HepG2 (cell line): ENCODE data around the gene NCOA3. TPM values are rescaled to one million over a fixed set of nuclear protein-coding genes. Genes with fewer than 3 reads are reported as not detected.
A peak's percentile ranks its signal among the peaks of the same experiment; 100 is the strongest.

Experiments
- ATAC-seq: fragments of 200-7000 bp; cut with Tn5 transposase; 3 replicates; pipeline ENCODE4 v1.9.1; 2020; ENCODE audit warnings: mild to moderate bottlenecking, moderate library complexity
- BruUV-seq: library from RNA; stranded (reverse); fragments of 400-500 nt; replicated peaks from 2 replicates; lab custom pipeline; 2021; lab: Mats Ljungman, UMichigan
- CTCF ChIA-PET: fragments of 300-600 bp; formaldehyde crosslinking; extraction: SDS; loops from one replicate; lab custom pipeline; 2021; ENCODE audit warnings: low total read pairs, inconsistent platforms, low intra/inter-chr PET ratio; lab: Yijun Ruan, JAX
- POLR2A ChIA-PET: fragments of 350-600 bp; sonication (Branson Sonifier 250); formaldehyde crosslinking; loops from one replicate; lab custom pipeline; 2020; ENCODE audit warnings: antibody characterized with exemption, inconsistent platforms; lab: Yijun Ruan, JAX
- DNase-seq: peaks from one replicate; pipeline ENCODE4 v3.0.0-alpha.2; 2015; ENCODE audit warnings: low spot score
- FAIRE-seq: peaks from 3 replicates; lab custom pipeline; 2011; peaks lifted over from hg19 to GRCh38; lab: Jason Lieb, UNC
- H2AFZ ChIP-seq: one replicate; pipeline ENCODE4 v1.6.1; 2011; ENCODE audit warnings: low read length, inconsistent platforms
- H3K27ac ChIP-seq: fragments of 300-600 bp; 3 replicates; pipeline ENCODE4 v1.8.0; 2011; ENCODE audit warnings: mixed run types, mild to moderate bottlenecking, mixed read lengths, low read length, inconsistent platforms; ENCODE audit not compliant: insufficient read depth; ENCODE audit errors: extremely low read length
- H3K27me3 ChIP-seq, 2 experiments: fragments of 200-600 bp in 1 of 2; 2 replicates in 1 of 2; 3 replicates in 1 of 2; pipeline versions ENCODE4 v1.6.0 to v1.8.0; 2011; ENCODE audit warnings: low read length in 2 of 2, mild to moderate bottlenecking in 2 of 2, moderate library complexity in 2 of 2, inconsistent platforms in 1 of 2; ENCODE audit not compliant: insufficient read depth in 2 of 2, control insufficient read depth in 1 of 2
- H3K36me3 ChIP-seq, 2 experiments: fragments of 200-600 bp in 1 of 2; replicated peaks in 1 of 2; 2 replicates in 1 of 2; 3 replicates in 1 of 2; pipeline versions ENCODE4 v1.5.1 to v1.8.0; 2011; ENCODE audit warnings: low read length in 2 of 2, inconsistent platforms in 1 of 2; ENCODE audit not compliant: insufficient read depth in 2 of 2, control insufficient read depth in 1 of 2
- H3K4me1 ChIP-seq: 2 replicates; pipeline ENCODE4 v1.5.1; 2012; ENCODE audit warnings: low read length, inconsistent platforms; ENCODE audit not compliant: insufficient read depth
- H3K4me2 ChIP-seq: 2 replicates; pipeline ENCODE4 v1.6.0; 2011; ENCODE audit warnings: low read depth, low read length, inconsistent platforms
- H3K4me3 ChIP-seq, 3 experiments: fragments of 200-600 bp in 1 of 3; sonication (generic), shearing (Covaris generic) in 1 of 3; replicated peaks in 1 of 3; 2 replicates each; pipeline ENCODE4 v1.5.1; 2011 to 2016; ENCODE audit warnings: low read length in 3 of 3, inconsistent platforms in 2 of 3, low read depth in 2 of 3, mild to moderate bottlenecking in 2 of 3, control low read depth in 1 of 3, mixed read lengths in 1 of 3; ENCODE audit not compliant: insufficient read depth in 1 of 3
- H3K79me2 ChIP-seq: one replicate; pipeline ENCODE4 v1.6.1; 2011; ENCODE audit warnings: low read length, inconsistent platforms; ENCODE audit not compliant: insufficient read depth
- H3K9ac ChIP-seq: 2 replicates; pipeline ENCODE4 v1.6.0; 2011; ENCODE audit warnings: mild to moderate bottlenecking, low read depth, low read length, inconsistent platforms; ENCODE audit not compliant: insufficient read depth
- H3K9me3 ChIP-seq: 2 replicates; pipeline ENCODE4 v1.5.1; 2012; ENCODE audit warnings: mild to moderate bottlenecking, low read length
- H4K20me1 ChIP-seq: 2 replicates; pipeline ENCODE4 v1.6.0; 2011; ENCODE audit warnings: inconsistent platforms, mild to moderate bottlenecking, low read length, moderate library complexity; ENCODE audit not compliant: insufficient read depth
- CEBPG ChIP-seq: IDR thresholded peaks from 2 replicates; pipeline ENCODE4 v1.6.1; 2016
- CREB1 ChIP-seq, 2 experiments: fragments of 450-650 bp in 1 of 2; IDR thresholded peaks; 2 replicates each; pipeline ENCODE4 v1.6.1; 2016 to 2017; ENCODE audit warnings: control low read depth in 1 of 2, mild to moderate bottlenecking in 1 of 2, missing compliant biosample characterization in 1 of 2, missing genetic modification characterization in 1 of 2
- IRX3 ChIP-seq: sonication (generic); formaldehyde crosslinking; IDR thresholded peaks from 2 replicates; pipeline ENCODE4 v1.8.1; 2023; ENCODE audit warnings: mild to moderate bottlenecking, low read depth, missing genetic modification reagents, borderline replicate concordance
- KLF12 ChIP-seq: sonication (generic); formaldehyde crosslinking; IDR thresholded peaks from 2 replicates; pipeline ENCODE4 v1.4.0; 2020; ENCODE audit warnings: missing genetic modification reagents, borderline replicate concordance
- KMT2A ChIP-seq: sonication (generic); formaldehyde crosslinking; IDR thresholded peaks from 2 replicates; pipeline ENCODE4 v1.4.0; 2020; ENCODE audit warnings: missing genetic modification reagents
- PCBP2 ChIP-seq: fragments of 200-400 bp; formaldehyde crosslinking; optimal IDR thresholded peaks from 2 replicates; pipeline ENCODE3; 2018; ENCODE audit warnings: low read length, low read depth; ENCODE audit not compliant: poor library complexity, severe bottlenecking
- PPARG ChIP-seq: conservative IDR thresholded peaks from 2 replicates; pipeline ENCODE4 v1.6.1; 2016; ENCODE audit warnings: missing biosample characterization, missing genetic modification reagents
- RBM22 ChIP-seq: fragments of 200-400 bp; formaldehyde crosslinking; optimal IDR thresholded peaks from 2 replicates; pipeline ENCODE3; 2017; ENCODE audit warnings: mild to moderate bottlenecking, low read length, moderate library complexity
- RFX5 ChIP-seq: IDR thresholded peaks from 2 replicates; pipeline ENCODE4 v1.6.1; 2011; ENCODE audit warnings: low read depth, low read length, improper control_type of control experiment
- RFXAP ChIP-seq: sonication (generic); formaldehyde crosslinking; IDR thresholded peaks from 2 replicates; pipeline ENCODE4 v1.4.0; 2020; ENCODE audit warnings: missing genetic modification reagents, borderline replicate concordance
- ZBTB42 ChIP-seq: sonication (generic); formaldehyde crosslinking; IDR thresholded peaks from 2 replicates; pipeline ENCODE4 v1.5.0; 2020; ENCODE audit warnings: mild to moderate bottlenecking, missing genetic modification reagents
- ZNF232 ChIP-seq: sonication (generic); formaldehyde crosslinking; IDR thresholded peaks from 2 replicates; pipeline ENCODE4 v1.4.0; 2020; ENCODE audit warnings: missing genetic modification reagents, borderline replicate concordance
- ZNF431 ChIP-seq: sonication (generic); formaldehyde crosslinking; IDR thresholded peaks from 2 replicates; pipeline ENCODE4 v1.9.0; 2022; ENCODE audit warnings: missing genetic modification reagents, low read depth, mild to moderate bottlenecking, borderline replicate concordance
- ZNF883 ChIP-seq: sonication (generic); formaldehyde crosslinking; IDR thresholded peaks from 2 replicates; pipeline ENCODE4 v1.5.1; 2020; ENCODE audit warnings: mild to moderate bottlenecking, missing genetic modification reagents; ENCODE audit errors: not compliant biosample characterization
- ZSCAN29 ChIP-seq: sonication (generic); formaldehyde crosslinking; conservative IDR thresholded peaks from 2 replicates; pipeline ENCODE4 v1.4.0; 2020; ENCODE audit warnings: mild to moderate bottlenecking, missing genetic modification reagents
- WGBS: methylation state at CpG from one replicate; pipeline ENCODE4 v1.1.6; 2017; ENCODE audit warnings: low lambda C conversion rate; 5-methylcytosine and 5-hydroxymethylcytosine counted together
- in situ Hi-C: cut with HindIII; loops from 2 replicates; pipeline ENCODE4 v1.10.0; 2017; ENCODE audit warnings: low pct_unique_long_range_greater_than_20kb; ENCODE audit not compliant: extremely low pct_ligation_motif_present
- intact Hi-C: fragments of 100-400 bp; cut with micrococcal nuclease; formaldehyde crosslinking; loops from one replicate; pipeline ENCODE4 v1.10.0; 2022; ENCODE audit not compliant: unreplicated experiment
- polyA plus RNA-seq, 8 experiments: library from polyadenylated mRNA; depleted of rRNA in 3 of 8; stranded (reverse) in 7 of 8; unstranded in 1 of 8; fragments of >200 nt; fragmentation: Illumina TruSeq in 4 of 8; extraction: Trizol in 4 of 8; gene quantifications; 2 replicates each; pipeline versions ENCODE4 v1.2.1 to v1.2.3, GENCODE V29; 2011 to 2016; ENCODE audit warnings: low read depth in 4 of 8, missing spikeins in 1 of 8, mixed read lengths in 1 of 8; ENCODE audit not compliant: insufficient read depth in 1 of 8
- total RNA-seq, 5 experiments: library from RNA; depleted of rRNA; stranded (reverse); fragments of >200 nt; fragmentation: Illumina TruSeq; extraction: Trizol; gene quantifications; 2 replicates each; pipeline ENCODE4 v1.2.3, GENCODE V29; 2016; ENCODE audit warnings: low read depth in 1 of 5
- TF ChIP-seq, protein P1 (sequence below): sonication (generic); formaldehyde crosslinking; IDR thresholded peaks from 2 replicates; pipeline ENCODE4 v1.4.0; 2020; ENCODE audit warnings: missing genetic modification reagents, borderline replicate concordance
- TF ChIP-seq, protein P2 (sequence below): sonication (generic); formaldehyde crosslinking; conservative IDR thresholded peaks from 2 replicates; pipeline ENCODE4 v1.8.0; 2022; ENCODE audit warnings: low read depth, missing genetic modification reagents
- TF ChIP-seq, protein P3 (sequence below): sonication (generic); IDR thresholded peaks from 2 replicates; pipeline ENCODE4 v1.6.1; 2016; ENCODE audit warnings: low read depth, borderline replicate concordance

NCOA3 gene
- total and polyA plus RNA-seq, 2 of the 13 experiments (the other 11 are each of a cell fraction or from before 2014, with no cell fraction given), result 35.0 to 56.8 TPM

DNA sequence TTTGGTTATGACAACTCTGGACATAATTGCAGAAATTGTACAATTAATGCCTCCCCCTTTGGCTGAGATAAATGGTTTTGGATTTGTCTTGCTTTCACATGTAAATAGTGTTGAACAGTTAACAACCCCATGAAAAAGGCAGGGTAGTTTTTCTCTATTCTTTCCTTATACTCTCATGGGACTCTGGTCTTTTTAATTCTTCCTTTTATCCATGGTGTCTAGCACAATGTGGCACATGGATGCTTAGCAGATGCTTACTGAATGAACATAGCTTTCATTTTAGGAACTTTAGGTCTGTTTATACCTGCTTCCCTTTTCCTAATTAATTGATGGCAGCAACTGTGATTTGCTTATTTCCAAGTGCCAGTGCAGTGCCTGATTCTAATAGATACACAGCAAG lies 75.6 kb downstream of the NCOA3 start (continued):
- TF ChIP-seq, protein P1, sequence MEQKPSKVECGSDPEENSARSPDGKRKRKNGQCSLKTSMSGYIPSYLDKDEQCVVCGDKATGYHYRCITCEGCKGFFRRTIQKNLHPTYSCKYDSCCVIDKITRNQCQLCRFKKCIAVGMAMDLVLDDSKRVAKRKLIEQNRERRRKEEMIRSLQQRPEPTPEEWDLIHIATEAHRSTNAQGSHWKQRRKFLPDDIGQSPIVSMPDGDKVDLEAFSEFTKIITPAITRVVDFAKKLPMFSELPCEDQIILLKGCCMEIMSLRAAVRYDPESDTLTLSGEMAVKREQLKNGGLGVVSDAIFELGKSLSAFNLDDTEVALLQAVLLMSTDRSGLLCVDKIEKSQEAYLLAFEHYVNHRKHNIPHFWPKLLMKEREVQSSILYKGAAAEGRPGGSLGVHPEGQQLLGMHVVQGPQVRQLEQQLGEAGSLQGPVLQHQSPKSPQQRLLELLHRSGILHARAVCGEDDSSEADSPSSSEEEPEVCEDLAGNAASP, result 0 out of 2 replicates have a peak, but pooled peaks have one; percentile 22
- TF ChIP-seq, protein P2, sequence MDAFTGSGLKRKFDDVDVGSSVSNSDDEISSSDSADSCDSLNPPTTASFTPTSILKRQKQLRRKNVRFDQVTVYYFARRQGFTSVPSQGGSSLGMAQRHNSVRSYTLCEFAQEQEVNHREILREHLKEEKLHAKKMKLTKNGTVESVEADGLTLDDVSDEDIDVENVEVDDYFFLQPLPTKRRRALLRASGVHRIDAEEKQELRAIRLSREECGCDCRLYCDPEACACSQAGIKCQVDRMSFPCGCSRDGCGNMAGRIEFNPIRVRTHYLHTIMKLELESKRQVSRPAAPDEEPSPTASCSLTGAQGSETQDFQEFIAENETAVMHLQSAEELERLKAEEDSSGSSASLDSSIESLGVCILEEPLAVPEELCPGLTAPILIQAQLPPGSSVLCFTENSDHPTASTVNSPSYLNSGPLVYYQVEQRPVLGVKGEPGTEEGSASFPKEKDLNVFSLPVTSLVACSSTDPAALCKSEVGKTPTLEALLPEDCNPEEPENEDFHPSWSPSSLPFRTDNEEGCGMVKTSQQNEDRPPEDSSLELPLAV (CRISPR knock-in tag), result no peak
- no peak for TF ChIP-seq RBM22
- no peak for TF ChIP-seq KMT2A (CRISPR knock-in tag)
- TF ChIP-seq CREB1 (IDR thresholded peaks at IDR 0.05), result no peak
- 0 out of 2 replicates have a peak, but pooled peaks have one; percentile 4 for TF ChIP-seq CREB1 (CRISPR knock-in tag; IDR thresholded peaks at IDR 0.05)
- TF ChIP-seq, all 625 proteins: peak for 3

DNA sequence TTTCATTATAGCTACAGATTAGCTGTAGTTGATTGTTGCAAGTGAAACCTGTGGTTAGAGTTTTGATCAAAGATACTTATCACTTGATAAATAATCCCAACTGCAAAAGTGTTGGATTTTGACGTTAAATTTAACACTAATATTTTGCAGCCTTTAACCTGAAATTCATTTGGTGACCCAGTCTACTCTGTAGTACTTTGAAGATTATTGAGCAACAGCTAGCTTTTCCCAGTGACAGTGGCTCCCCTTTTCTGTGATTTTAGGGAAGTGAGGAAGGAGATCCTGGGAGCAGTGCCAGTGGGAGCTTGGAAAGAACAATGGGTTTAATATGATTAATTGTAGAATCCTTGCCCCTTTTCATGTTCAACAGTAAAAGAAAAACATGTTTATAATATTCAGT lies 76.9 kb downstream of the NCOA3 start:
- intact Hi-C loops (loop anchor here (5.0 kb wide), 3 partner anchors 44 to 116 kb away; partner anchors contain the start of gene NCOA3), in situ Hi-C loops (no loop called here)
- DNase-seq (no peak), FAIRE-seq (no peak), ATAC-seq (no peak)
- no peaks in the 10 kb centered on the region for H3K27me3 ChIP-seq
- peaks cover 88% of the 10 kb centered on the region for H3K4me1 ChIP-seq
- 64% methylated on average over 1 of the region's 1 CpG for WGBS
- no peak overlapping the region for H3K9ac ChIP-seq
- no peak overlapping the region for H3K4me3 ChIP-seq
- no peaks in the 10 kb centered on the region for H3K9me3 ChIP-seq
- no TSS peak for BruUV-seq
- POLR2A ChIA-PET, result interaction anchor here (1.0 to 1.4 kb wide), 2 partner anchors 17 to 76 kb away, joined by 3 to 4 read pairs; partner anchors contain the start of gene NCOA3
- CTCF ChIA-PET, result no interaction called here
- H3K27ac ChIP-seq, result no peak overlapping the region
- H3K4me2 ChIP-seq, result no peak overlapping the region
- peaks cover 98% of the 10 kb centered on the region for H3K79me2 ChIP-seq
- H4K20me1 ChIP-seq, result peaks cover 4% of the 10 kb centered on the region
- no peak overlapping the region for H2AFZ ChIP-seq
- H3K36me3 ChIP-seq, result peaks cover under 1 to 2% of the 10 kb centered on the region in 2 experiments; a peak in 4 of 5 replicates
- TF ChIP-seq CEBPG (CRISPR knock-in tag), result peak; percentile 76
- no peak for TF ChIP-seq RFXAP (CRISPR knock-in tag)
- no peak for TF ChIP-seq PCBP2
- TF ChIP-seq PPARG (CRISPR knock-in tag), result no peak
- no peak for TF ChIP-seq ZNF232 (CRISPR knock-in tag)
- no peak for TF ChIP-seq ZBTB42 (CRISPR knock-in tag)
- no peak for TF ChIP-seq RFX5
- TF ChIP-seq ZNF883 (CRISPR knock-in tag), result no peak
- no peak for TF ChIP-seq ZSCAN29 (CRISPR knock-in tag)
- TF ChIP-seq, protein P3, sequence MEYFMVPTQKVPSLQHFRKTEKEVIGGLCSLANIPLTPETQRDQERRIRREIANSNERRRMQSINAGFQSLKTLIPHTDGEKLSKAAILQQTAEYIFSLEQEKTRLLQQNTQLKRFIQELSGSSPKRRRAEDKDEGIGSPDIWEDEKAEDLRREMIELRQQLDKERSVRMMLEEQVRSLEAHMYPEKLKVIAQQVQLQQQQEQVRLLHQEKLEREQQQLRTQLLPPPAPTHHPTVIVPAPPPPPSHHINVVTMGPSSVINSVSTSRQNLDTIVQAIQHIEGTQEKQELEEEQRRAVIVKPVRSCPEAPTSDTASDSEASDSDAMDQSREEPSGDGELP, result no peak
- no peak for TF ChIP-seq IRX3 (CRISPR knock-in tag)
- no peak for TF ChIP-seq ZNF431
- TF ChIP-seq KLF12 (CRISPR knock-in tag), result no peak
